ENCODE results near the gene COLEC12.

GRCh38 chr18:525036-525797 is 24.7 kb upstream of the COLEC12 start:
- TF ChIP-seq CTCF (IDR thresholded peaks at IDR 0.05) (no peak), POLR2A (IDR thresholded peaks at IDR 0.05) (no peak)
